GM18951 (cell line): ENCODE results near the gene POC1A.

ENCODE experiments used
- POLR2A ChIP-seq: IDR thresholded peaks from 4 replicates; pipeline ENCODE4 v1.6.1; 2011; ENCODE audit warnings: mild to moderate bottlenecking; ENCODE audit not compliant: insufficient read length, insufficient read depth; ENCODE audit errors: extremely low read depth
- in situ Hi-C: fragments of 300-500 bp; cut with MboI; formaldehyde crosslinking; loops from one replicate; pipeline ENCODE4 v1.12.0; 2022; ENCODE audit warnings: low sequenced_read_pairs, mixed read lengths, inconsistent platforms; ENCODE audit not compliant: unreplicated experiment

The POC1A gene

DNA sequence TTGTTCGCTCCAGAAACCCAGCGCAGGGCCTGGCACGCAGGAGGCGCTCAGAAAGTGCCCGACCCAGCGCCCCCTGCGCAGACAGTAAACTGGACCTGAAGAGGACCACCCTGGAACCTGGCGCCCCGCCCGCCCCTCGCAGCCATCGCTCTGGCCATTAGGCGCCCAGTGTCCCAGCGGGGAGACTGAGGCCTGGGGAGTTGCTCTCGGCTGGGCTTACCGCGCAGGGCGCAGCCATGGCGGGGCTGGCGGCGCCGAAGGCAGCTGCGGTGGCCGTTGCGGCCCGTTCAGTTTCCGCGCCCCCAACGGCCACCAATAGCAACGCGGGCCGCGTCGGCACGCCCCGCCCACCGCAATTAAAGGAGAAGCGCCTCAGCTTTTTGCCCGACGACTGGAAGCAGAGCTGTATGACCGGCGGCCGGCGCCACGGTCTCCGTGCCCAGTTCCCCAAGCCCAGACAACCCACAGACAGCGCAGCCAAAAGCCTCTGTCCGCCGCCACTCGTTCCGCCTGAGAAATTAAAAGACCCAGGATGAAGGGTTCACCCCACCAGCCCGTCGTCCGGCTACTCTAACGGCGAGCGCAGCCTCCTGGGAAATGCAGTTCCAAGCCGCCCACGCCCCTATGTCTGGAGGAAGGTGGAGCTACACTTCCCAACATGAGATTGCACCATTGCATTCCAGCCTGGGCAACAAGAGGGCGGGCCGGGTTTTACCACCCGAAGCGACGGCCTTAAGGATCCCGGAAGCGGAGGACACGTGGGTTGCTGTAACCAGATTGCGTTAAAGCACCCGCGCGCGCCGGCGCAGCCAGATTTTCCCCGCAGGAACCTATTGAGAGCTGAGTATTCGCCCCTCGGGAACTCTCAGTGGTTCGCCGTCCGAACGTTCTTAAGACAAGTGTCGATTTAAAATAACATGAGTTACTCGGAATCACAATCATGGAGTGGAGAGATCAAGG, at the start of gene POC1A:
TSS of gene POC1A (minus strand) at position 289 of the 960 bp plus-strand sequence. CDS start at position 238, 51 bp downstream.
- peak; percentile 74 for TF ChIP-seq POLR2A
- in situ Hi-C loops, result no loop called here

GRCh38 chr3:52203701-52204100, 49.5 kb upstream of the POC1A start:
- in situ Hi-C loops, result no loop called here
- TF ChIP-seq POLR2A, result no peak

- TF ChIP-seq POLR2A, result no peak
- in situ Hi-C loops, result no loop called here
Observed at GRCh38 chr3:52202384-52203077, 48.3 kb upstream of the POC1A start.

DNA sequence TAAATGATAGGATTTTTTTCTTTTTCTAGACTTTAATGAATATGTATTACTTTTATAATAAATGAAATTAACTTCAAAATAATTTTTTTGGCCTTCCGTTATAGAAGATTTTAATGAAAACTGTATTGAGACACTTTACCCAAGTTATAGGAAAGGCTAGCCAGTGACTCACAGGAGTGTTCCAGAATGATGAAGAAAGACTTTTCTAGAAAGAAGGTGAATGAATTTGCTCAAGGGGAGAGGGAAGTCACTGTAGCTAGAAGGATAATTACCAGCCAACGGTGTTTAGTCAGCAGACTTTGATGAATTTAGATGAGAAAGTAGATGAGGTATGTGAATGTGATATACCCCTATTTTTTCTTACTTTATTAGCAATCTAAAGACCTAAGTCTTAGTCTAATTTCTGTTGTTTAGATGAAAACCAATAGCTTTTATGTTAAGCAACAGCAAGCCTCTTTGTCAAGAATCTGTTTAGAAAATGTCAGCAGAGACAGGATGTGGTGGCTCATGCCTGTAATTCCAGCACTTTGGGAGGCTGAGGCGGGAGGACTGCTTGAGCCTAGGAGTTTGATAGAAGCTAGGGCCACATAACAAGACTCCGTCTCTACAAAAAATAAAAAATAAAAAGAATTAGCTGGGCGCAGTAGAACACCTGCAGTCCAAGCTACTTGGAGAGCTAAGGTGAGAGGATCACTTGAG, 46.9 kb upstream of the POC1A start:
- TF ChIP-seq POLR2A, result no peak

DNA sequence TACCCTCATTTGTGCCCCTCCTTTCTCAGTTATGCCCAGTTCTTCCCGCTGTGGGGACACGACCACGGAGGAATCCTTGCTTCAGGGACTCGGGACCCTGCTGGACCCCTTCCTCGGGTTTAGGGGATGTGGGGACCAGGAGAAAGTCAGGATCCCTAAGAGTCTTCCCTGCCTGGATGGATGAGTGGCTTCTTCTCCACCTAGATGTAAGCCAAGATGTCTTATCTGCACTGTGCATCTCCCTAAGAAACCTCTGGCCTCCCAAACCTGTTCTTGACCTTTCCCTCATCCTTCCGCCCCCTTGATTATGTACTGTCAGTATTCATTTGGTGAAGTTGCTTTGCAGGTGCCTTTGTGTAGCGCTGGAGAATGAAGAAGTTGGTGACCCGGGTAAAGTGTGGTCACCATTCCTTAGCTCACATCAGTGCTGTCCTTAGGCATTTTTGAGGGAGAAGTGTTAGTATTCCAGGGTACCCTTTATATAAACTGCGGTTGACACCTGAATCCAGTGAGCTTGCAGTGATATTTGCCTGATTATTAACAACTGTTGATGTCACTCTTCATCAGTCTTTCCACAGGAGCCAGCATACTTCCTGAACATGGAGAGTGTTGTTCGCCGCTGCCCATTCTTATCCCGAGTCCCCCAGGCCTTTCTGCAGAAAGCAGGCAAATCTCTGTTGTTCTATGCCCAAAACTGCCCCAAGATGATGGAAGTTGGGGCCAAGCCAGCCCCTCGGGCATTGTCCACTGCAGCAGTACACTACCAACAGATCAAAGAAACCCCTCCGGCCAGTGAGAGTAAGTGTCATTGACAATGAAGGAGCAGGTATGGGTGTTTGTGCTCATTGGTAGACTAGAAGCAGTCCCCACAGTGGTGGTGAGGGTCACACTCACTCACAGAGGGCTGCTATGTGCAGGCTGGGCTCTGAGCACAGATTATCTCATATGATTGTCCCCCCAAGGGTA, 44.7 kb upstream of the POC1A start:
- TF ChIP-seq POLR2A, result no peak
- in situ Hi-C loops, result no loop called here

More for the DNA sequence above, 46.9 kb upstream of the POC1A start:
- in situ Hi-C loops, result no loop called here

DNA sequence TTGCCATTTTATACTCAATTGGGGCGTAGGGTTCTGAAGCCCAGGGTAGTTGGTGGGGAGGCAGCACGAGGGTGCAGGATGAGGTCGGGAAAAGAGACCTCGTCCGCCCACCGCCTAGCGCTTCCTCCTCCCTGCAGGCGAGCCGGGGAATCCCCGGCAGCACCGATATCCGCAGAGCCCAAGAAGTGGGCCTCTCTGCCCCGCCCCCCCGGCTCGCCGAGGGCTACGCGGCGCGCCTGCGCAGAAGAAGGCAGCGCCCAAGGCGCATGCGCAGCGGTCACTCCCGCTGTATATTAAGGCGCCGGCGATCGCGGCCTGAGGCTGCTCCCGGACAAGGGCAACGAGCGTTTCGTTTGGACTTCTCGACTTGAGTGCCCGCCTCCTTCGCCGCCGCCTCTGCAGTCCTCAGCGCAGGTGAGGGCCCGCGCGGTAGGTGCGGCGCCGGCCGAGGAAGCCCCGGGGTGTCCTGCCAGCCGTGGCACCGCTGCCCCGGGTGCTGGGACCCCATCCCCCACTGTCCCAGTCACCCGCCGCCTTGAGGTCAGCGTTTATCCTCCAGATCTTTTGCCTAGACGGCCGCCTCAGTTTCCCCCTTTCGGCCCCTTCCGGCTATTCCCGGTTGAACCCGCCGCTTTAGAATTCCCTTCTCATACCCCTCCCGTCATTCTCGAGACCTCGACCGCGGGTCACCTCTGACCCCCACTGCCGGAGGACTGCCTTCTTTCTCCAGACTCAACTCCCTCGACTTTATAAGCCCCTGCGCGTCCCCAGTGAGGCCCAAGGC, 43.8 kb upstream of the POC1A start, which contains the start of gene ALAS1:
TSS of gene ALAS1 (plus strand) at position 319 of the 784 bp plus-strand sequence. CDS start 1,082 bp downstream, outside the sequence.
- TF ChIP-seq POLR2A, result peak; percentile 99

GRCh38 chr3:52197499-52197841, 43.2 kb upstream of the POC1A start:
- in situ Hi-C loops, result no loop called here
- TF ChIP-seq POLR2A, result no peak

More for the DNA sequence above, 43.8 kb upstream of the POC1A start, which contains the start of gene ALAS1:
- in situ Hi-C loops, result no loop called here

DNA sequence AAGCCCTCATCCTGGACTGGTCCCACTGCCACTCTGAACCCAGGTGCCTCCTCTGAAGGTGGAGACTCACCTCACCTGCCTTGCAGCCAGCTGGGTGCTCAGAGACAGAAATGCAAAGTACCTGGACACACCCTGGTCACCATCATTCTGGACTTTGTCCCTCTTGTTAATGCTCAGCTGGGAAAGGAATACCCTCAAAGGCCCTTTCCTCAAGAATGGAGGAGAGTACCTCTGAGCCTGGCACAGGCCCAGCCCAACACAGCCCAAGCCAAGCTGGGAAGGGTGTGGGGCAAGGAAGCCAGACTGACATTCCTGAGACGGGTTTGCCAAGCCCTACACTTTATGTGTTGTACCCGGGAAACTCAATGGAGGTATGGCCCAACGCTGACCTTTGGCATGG, 42.8 kb upstream of the POC1A start:
- no peak for TF ChIP-seq POLR2A
- in situ Hi-C loops, result no loop called here

DNA sequence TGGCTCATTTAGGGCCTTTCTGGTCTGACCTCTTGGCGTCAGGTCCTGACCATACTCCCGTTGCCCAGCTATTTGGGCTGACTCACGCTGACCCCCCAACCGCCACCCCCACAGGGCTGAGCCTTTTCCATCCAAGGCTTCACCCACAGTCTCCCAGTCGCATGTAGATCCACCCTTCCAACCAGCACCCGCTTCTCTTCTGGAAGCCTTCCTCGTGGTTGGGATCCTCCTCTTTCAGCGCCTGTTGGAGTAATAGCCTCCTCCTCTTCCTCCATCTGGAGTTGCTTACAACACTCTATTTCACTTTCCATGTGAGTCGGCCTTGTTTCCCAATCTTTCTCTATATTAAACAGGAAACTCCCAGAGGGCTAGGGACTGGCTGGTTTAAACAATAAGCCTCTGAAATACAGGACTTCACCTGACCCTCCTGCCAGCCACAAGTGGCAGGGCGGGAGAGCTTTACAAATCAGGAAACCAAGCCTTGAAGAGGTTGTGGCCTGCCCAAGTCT, 41.7 kb upstream of the POC1A start:
- TF ChIP-seq POLR2A, result no peak
- in situ Hi-C loops, result no loop called here

DNA sequence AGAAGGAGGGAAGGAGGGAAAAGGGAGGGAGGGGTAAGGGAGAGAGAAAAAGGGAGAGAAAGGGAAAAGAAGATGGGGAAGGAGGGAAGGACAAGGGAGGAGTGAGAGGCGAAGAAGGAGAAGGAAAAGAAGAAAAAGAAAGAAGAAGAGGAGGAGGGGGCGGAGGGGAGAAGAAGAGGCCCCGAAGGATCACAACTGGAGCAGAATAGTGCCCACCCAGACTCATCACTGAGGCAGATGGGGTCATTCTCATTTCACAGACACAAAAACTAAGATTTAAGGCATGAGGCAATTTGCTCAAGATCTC, 41.0 kb upstream of the POC1A start:
- TF ChIP-seq POLR2A, result no peak
- in situ Hi-C loops, result no loop called here

DNA sequence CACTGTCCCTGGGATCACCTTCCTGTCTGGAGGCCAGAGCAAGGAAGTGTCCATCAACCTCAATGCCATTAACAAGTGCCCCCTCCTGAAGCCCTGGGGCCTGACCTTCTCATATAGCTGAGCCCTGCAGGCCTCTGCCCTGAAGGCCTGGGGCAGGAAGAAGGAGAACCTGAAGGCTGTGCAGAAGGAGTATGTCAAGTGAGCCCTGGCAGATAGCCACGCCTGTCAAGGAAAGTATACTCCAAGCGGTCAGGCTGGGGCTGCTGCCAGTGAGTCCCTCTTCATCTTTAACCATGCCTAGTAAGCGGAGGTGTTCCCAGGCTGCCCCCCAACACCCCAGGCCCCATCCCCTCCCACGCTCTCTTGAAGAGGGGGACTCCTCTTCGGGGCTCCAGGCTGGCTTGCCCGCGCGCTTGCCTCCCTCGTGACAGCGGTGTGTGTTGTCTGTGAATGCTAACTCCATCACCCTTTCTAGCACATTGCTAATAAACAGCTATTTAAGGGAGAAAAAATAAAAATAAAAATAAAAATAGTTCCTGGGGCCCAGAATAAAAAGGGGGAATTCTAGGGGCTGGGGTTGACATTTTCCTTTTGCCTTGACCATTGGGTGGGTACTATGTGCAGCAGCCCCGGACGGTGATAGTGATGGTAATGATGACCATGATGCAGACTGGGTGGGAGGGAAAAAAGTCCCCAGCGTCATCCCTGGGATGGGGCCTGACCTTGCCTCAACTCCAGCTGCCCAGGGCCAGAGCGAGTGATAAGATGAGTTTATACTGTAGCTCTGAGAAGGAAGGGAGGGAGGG, 40.5 kb upstream of the POC1A start:
- no peak for TF ChIP-seq POLR2A

More for the DNA sequence above, 40.5 kb upstream of the POC1A start:
- in situ Hi-C loops, result no loop called here
